ENCODE measurements around the gene HMGN3. TPM values are rescaled to one million over a fixed set of nuclear protein-coding genes. Genes with fewer than 3 reads are reported as not detected.

The HMGN3 gene
- total RNA-seq, 1 experiment from 2014 or later = 113 TPM

GRCh38 chr6:79226660-79227059 is 7.8 kb downstream of the HMGN3 start:
- H3F3A ChIP-seq (ENCODE audit: low read length, unreplicated experiment) = no peaks in the 10 kb centered on the region
- H3K9ac ChIP-seq (ENCODE audit: low read length) = no peak overlapping the region
- ChIA-PET POLR2A (ENCODE audit: unreplicated experiment) (no interaction called here), CTCF (no interaction called here)
- H3K4me2 ChIP-seq (ENCODE audit: low read length) = no peak overlapping the region
- H3K9me2 ChIP-seq (replicated peaks; ENCODE audit: low read length) = no peaks in the 10 kb centered on the region
- H3K9me3 ChIP-seq (ENCODE audit: low read length) = no peaks in the 10 kb centered on the region
- H3K27ac ChIP-seq (ENCODE audit: low read length) = no peak overlapping the region
- no peak for TF ChIP-seq CTCF (conservative IDR thresholded peaks at IDR 0.05; ENCODE audit: low read depth, low read length)
- TF ChIP-seq EZH2 (IDR thresholded peaks at IDR 0.05; ENCODE audit: low read length, unreplicated experiment) = no peak
- TF ChIP-seq EZH2phosphoT487 (IDR thresholded peaks at IDR 0.05; ENCODE audit: borderline replicate concordance, low read length) = no peak
- no peak for ATAC-seq
- H3K4me1 ChIP-seq (ENCODE audit: insufficient read depth, low read length) = peaks cover 15% of the 10 kb centered on the region
- peaks cover 82% of the 10 kb centered on the region for H3K79me2 ChIP-seq (ENCODE audit: low read length)
- H3K36me3 ChIP-seq (ENCODE audit: low read depth, low read length) = no peaks in the 10 kb centered on the region
- no peak for DNase-seq
- intact Hi-C loops (cut with micrococcal nuclease) = no loop called here
- no TSS peak for BruUV-seq (replicated peaks)
- no peaks in the 10 kb centered on the region for H4K20me1 ChIP-seq (ENCODE audit: low read length)
- no peak overlapping the region for H2AFZ ChIP-seq (ENCODE audit: low read length)
- H3K27me3 ChIP-seq (ENCODE audit: low read length) = no peaks in the 10 kb centered on the region
- H3K4me3 ChIP-seq (ENCODE audit: low read length) = no peak overlapping the region

GRCh38 chr6:79225717-79226599 is 8.5 kb downstream of the HMGN3 start:
- no peak for ATAC-seq

More at GRCh38 chr6:79225717-79226599, 8.5 kb downstream of the HMGN3 start:
- Histone ChIP-seq H3K9ac (ENCODE audit: low read length) (no peak overlapping the region), H3K4me3 (ENCODE audit: low read length) (no peak overlapping the region), H3K4me1 (ENCODE audit: insufficient read depth, low read length) (peaks cover 12% of the 10 kb centered on the region), H3K4me2 (ENCODE audit: low read length) (no peak overlapping the region), H3K36me3 (ENCODE audit: low read depth, low read length) (no peaks in the 10 kb centered on the region), H2AFZ (ENCODE audit: low read length) (no peak overlapping the region), H3K27me3 (ENCODE audit: low read length) (no peaks in the 10 kb centered on the region), H4K20me1 (ENCODE audit: low read length) (no peaks in the 10 kb centered on the region), H3K27ac (ENCODE audit: low read length) (no peak overlapping the region), H3F3A (ENCODE audit: low read length, unreplicated experiment) (no peaks in the 10 kb centered on the region), H3K9me2 (replicated peaks; ENCODE audit: low read length) (no peaks in the 10 kb centered on the region), H3K9me3 (ENCODE audit: low read length) (no peaks in the 10 kb centered on the region), H3K79me2 (ENCODE audit: low read length) (peaks cover 79% of the 10 kb centered on the region)
- TF ChIP-seq EZH2phosphoT487 (IDR thresholded peaks at IDR 0.05; ENCODE audit: borderline replicate concordance, low read length) = no peak
- no peak for TF ChIP-seq EZH2 (IDR thresholded peaks at IDR 0.05; ENCODE audit: low read length, unreplicated experiment)
- no peak for TF ChIP-seq CTCF (conservative IDR thresholded peaks at IDR 0.05; ENCODE audit: low read depth, low read length)
- intact Hi-C loops (cut with micrococcal nuclease) = no loop called here
- ChIA-PET CTCF (no interaction called here), POLR2A (ENCODE audit: unreplicated experiment) (no interaction called here)
- no TSS peak for BruUV-seq (replicated peaks)
- no peak for DNase-seq
